Aorta (tissue), 5 donors: ENCODE data around the gene ZNF248. TPM values are rescaled to one million over a fixed set of nuclear protein-coding genes. Genes with fewer than 3 reads are reported as not detected.

Experiments used
- ATAC-seq: fragments of 200-7000 bp; cut with Tn5 transposase; one replicate; pipeline ENCODE4 v1.9.1; 2022; ENCODE audit warnings: moderate library complexity; ENCODE audit not compliant: low FRiP score
- DNase-seq, 2 donors: peaks; one replicate each; pipeline ENCODE4 v3.0.0-alpha.2; 2020
- H3K27ac ChIP-seq, 2 donors: one replicate each; pipeline ENCODE4 v1.5.1; 2013; ENCODE audit warnings: low read length in 2 of 2, mild to moderate bottlenecking in 2 of 2, moderate library complexity in 2 of 2, control low read depth in 1 of 2, inconsistent platforms in 1 of 2, low read depth in 1 of 2
- H3K27me3 ChIP-seq, 2 donors: one replicate each; pipeline ENCODE4 v1.6.1; 2013; ENCODE audit warnings: control low read depth in 1 of 2, low read length in 1 of 2, mild to moderate bottlenecking in 1 of 2, moderate library complexity in 1 of 2; ENCODE audit not compliant: insufficient read depth in 2 of 2, control insufficient read depth in 1 of 2
- H3K36me3 ChIP-seq, 2 donors: one replicate each; pipeline ENCODE4 v1.6.1; 2013; ENCODE audit warnings: control low read depth in 1 of 2, low read length in 1 of 2, mild to moderate bottlenecking in 1 of 2; ENCODE audit not compliant: insufficient read depth in 2 of 2, control insufficient read depth in 1 of 2
- H3K4me1 ChIP-seq, 2 donors: one replicate each; pipeline ENCODE4 v1.6.1; 2013; ENCODE audit warnings: low read length in 2 of 2, control low read depth in 1 of 2, mild to moderate bottlenecking in 1 of 2, moderate library complexity in 1 of 2; ENCODE audit not compliant: insufficient read depth in 2 of 2, control insufficient read depth in 1 of 2
- H3K4me3 ChIP-seq, 2 donors: one replicate each; pipeline ENCODE4 v1.5.1; 2013; ENCODE audit warnings: low read length in 2 of 2, control low read depth in 1 of 2, mild to moderate bottlenecking in 1 of 2
- H3K9me3 ChIP-seq: one replicate; pipeline ENCODE4 v1.6.1; 2013; ENCODE audit warnings: mild to moderate bottlenecking, low read length; ENCODE audit not compliant: control insufficient read depth
- WGBS, 2 donors: extraction: QIAGEN DNeasy Blood & Tissue Kit; methylation state at CpG; one replicate each; pipeline ENCODE4 v1.1.7; 2013; 5-methylcytosine and 5-hydroxymethylcytosine counted together
- intact Hi-C, 2 donors: fragments of 100-400 bp; cut with DNase I; formaldehyde crosslinking; loops; one replicate each; pipeline versions ENCODE4 v1.14.2 to v1.15.0; 2022
- polyA plus RNA-seq, 2 donors: library from polyadenylated mRNA; stranded (reverse); fragments of 200-250 nt; gene quantifications; one replicate each; pipeline ENCODE4 v1.2.3, GENCODE V29; 2013
- total RNA-seq, 2 donors: library from RNA; stranded (reverse); fragmentation: NEBNext Ultra II Directional; extraction: Animal tissue kit (Norgen Biotek cat#: 25700); gene quantifications; one replicate each; pipeline ENCODE4 v1.2.1, GENCODE V29; 2021
- donor health status: healthy with polysubstance abuse.
- donor health status: Bipolar disorder and iron deficiency.
- donor health status: DM: no; HTN: no; CAD: no.
- donor health status: DM: no; HTN: no; CAD: no.
- donor health status: DM: yes; HTN: yes; CAD: no.

ZNF248 gene
- total and polyA plus RNA-seq, 4 donors: 11.1 to 21.1 (median 13.3) TPM

- Histone ChIP-seq H3K27ac (no peak overlapping the region), H3K4me1 (no peaks in the 10 kb centered on the region), H3K4me3 (no peak overlapping the region), H3K9me3 (peaks cover 11% of the 10 kb centered on the region), H3K27me3 (no peaks in the 10 kb centered on the region), H3K36me3 (no peaks in the 10 kb centered on the region)
- intact Hi-C loops: no loop called here
- no peak for DNase-seq
- WGBS, 2 donors: 0 to 87% methylated on average over 1 of the region's 1 CpG
- no peak for ATAC-seq
These were observed 45.1 kb downstream of the ZNF248 start for GRCh38 chr10:37812290-37812689.

- H3K4me3 ChIP-seq: no peak overlapping the region
- no peaks in the 10 kb centered on the region for H3K4me1 ChIP-seq
- no peak overlapping the region for H3K27ac ChIP-seq
- 61 to 72% methylated on average over 3 of the region's 3 CpGs for WGBS, 2 donors
- no peak for DNase-seq
- peaks cover 0 to 2% of the 10 kb centered on the region in 2 donors for H3K36me3 ChIP-seq
- H3K9me3 ChIP-seq: no peaks in the 10 kb centered on the region
- intact Hi-C loops: no loop called here
- ATAC-seq: no peak
- H3K27me3 ChIP-seq: no peaks in the 10 kb centered on the region
These were observed 54.1 kb downstream of the ZNF248 start for GRCh38 chr10:37803269-37803668.

GRCh38 chr10:37801557-37801956 is 55.9 kb downstream of the ZNF248 start:
- no peaks in the 10 kb centered on the region for H3K4me1 ChIP-seq
- H3K27me3 ChIP-seq: no peaks in the 10 kb centered on the region
- H3K36me3 ChIP-seq: peaks cover 0 to 2% of the 10 kb centered on the region in 2 donors
- DNase-seq: no peak
- ATAC-seq: no peak
- H3K27ac ChIP-seq: no peak overlapping the region
- intact Hi-C loops: no loop called here
- no peaks in the 10 kb centered on the region for H3K9me3 ChIP-seq
- H3K4me3 ChIP-seq: no peak overlapping the region

- no peak overlapping the region for H3K4me3 ChIP-seq
- WGBS, 2 donors: 86 to 87% methylated on average over 2 of the region's 2 CpGs
- DNase-seq: no peak
- intact Hi-C loops: no loop called here
- peaks cover 6% of the 10 kb centered on the region for H3K9me3 ChIP-seq
- ATAC-seq: no peak
- H3K27ac ChIP-seq: no peak overlapping the region
- no peaks in the 10 kb centered on the region for H3K4me1 ChIP-seq
- H3K27me3 ChIP-seq: peaks cover 0 to 2% of the 10 kb centered on the region in 2 donors
- H3K36me3 ChIP-seq: no peaks in the 10 kb centered on the region
These were observed 63.0 kb downstream of the ZNF248 start for GRCh38 chr10:37794305-37794976.

GRCh38 chr10:37789590-37789989 is 67.8 kb downstream of the ZNF248 start:
- Histone ChIP-seq H3K36me3 (no peaks in the 10 kb centered on the region), H3K4me3 (no peak overlapping the region), H3K27me3 (peaks cover 0 to 2% of the 10 kb centered on the region in 2 donors), H3K9me3 (peaks cover 9% of the 10 kb centered on the region), H3K4me1 (no peaks in the 10 kb centered on the region), H3K27ac (no peak overlapping the region)
- no peak for DNase-seq
- intact Hi-C loops: no loop called here
- WGBS, 2 donors: 55 to 91% methylated on average over 2 of the region's 2 CpGs
- no peak for ATAC-seq

GRCh38 chr10:37784678-37785077 is 72.7 kb downstream of the ZNF248 start:
- Histone ChIP-seq H3K4me3 (no peak overlapping the region), H3K4me1 (no peaks in the 10 kb centered on the region), H3K27ac (no peak overlapping the region), H3K27me3 (no peaks in the 10 kb centered on the region), H3K36me3 (no peaks in the 10 kb centered on the region), H3K9me3 (peaks cover 6% of the 10 kb centered on the region)
- no peak for ATAC-seq
- 86 to 88% methylated on average over 4 of the region's 4 CpGs for whole genome bisulfite sequencing, 2 donors
- intact Hi-C loops: no loop called here
- no peak for DNase-seq

- Histone ChIP-seq H3K4me1 (no peaks in the 10 kb centered on the region), H3K9me3 (peaks cover 3% of the 10 kb centered on the region), H3K27ac (no peak overlapping the region), H3K27me3 (no peaks in the 10 kb centered on the region), H3K4me3 (no peak overlapping the region), H3K36me3 (no peaks in the 10 kb centered on the region)
- intact Hi-C loops: no loop called here
- WGBS, 2 donors: 59 to 63% methylated on average over 32 of the region's 32 CpGs
- DNase-seq: no peak
- ATAC-seq: no peak
These were observed 76.9 kb downstream of the ZNF248 start for GRCh38 chr10:37780536-37780935.

- Histone ChIP-seq H3K36me3 (no peaks in the 10 kb centered on the region), H3K4me3 (no peak overlapping the region), H3K4me1 (no peaks in the 10 kb centered on the region), H3K27me3 (no peaks in the 10 kb centered on the region), H3K27ac (no peak overlapping the region), H3K9me3 (peaks cover 2% of the 10 kb centered on the region)
- 88 to 95% methylated on average over 6 of the region's 6 CpGs for WGBS, 2 donors
- ATAC-seq (no peak), DNase-seq (no peak)
- intact Hi-C loops: no loop called here
These were observed 80.4 kb downstream of the ZNF248 start for GRCh38 chr10:37777056-37777455.

GRCh38 chr10:37775612-37776011 is 81.8 kb downstream of the ZNF248 start:
- intact Hi-C loops: no loop called here
- 86 to 94% methylated on average over 1 of the region's 1 CpG for WGBS, 2 donors
- ATAC-seq: no peak

More at GRCh38 chr10:37775612-37776011, 81.8 kb downstream of the ZNF248 start:
- H3K9me3 ChIP-seq: peaks cover 2% of the 10 kb centered on the region
- no peaks in the 10 kb centered on the region for H3K4me1 ChIP-seq
- no peak overlapping the region for H3K27ac ChIP-seq
- H3K27me3 ChIP-seq: no peaks in the 10 kb centered on the region
- no peak for DNase-seq
- no peaks in the 10 kb centered on the region for H3K36me3 ChIP-seq
- H3K4me3 ChIP-seq: no peak overlapping the region
